ENCODE data around the gene TMEM91.

- TF ChIP-seq CTCF (IDR thresholded peaks at IDR 0.05) (no peak), POLR2A (IDR thresholded peaks at IDR 0.05) (no peak), POLR2AphosphoS5 (IDR thresholded peaks at IDR 0.05) (no peak), EP300 (IDR thresholded peaks at IDR 0.05) (no peak)
Observed at GRCh38 chr19:41330481-41330880, 45.9 kb upstream of the TMEM91 start.

Measured in sigmoid colon (tissue), 4 donors.